Activated CD8-positive, alpha-beta T cell treated with anti-CD3 and anti-CD28 coated beads, Interleukin-2, amount 10 ng/mL, durations not matched to agents 7 days and 5 days (primary cell): ENCODE data around the gene SUSD2. TPM values are rescaled to one million over a fixed set of nuclear protein-coding genes. Genes with fewer than 3 reads are reported as not detected.
"Not testable (repeated sequence)": the region's sequence is repeated elsewhere in the genome, so short reads cannot be mapped to it uniquely, and the experiment has no call there.

Experiments used
- ATAC-seq: fragments of 150-1000 bp; cut with Tn5 transposase; one replicate; pipeline ENCODE4 v1.10.0; 2021; ENCODE audit warnings: moderate library complexity
- CTCF ChIA-PET: fragments of 350-600 bp; sonication (Branson Sonifier 250); formaldehyde crosslinking; loops from one replicate; lab custom pipeline; 2021; ENCODE audit warnings: antibody characterized with exemption; lab: Charles Lee
- POLR2A ChIA-PET: fragments of 350-600 bp; sonication (Branson Sonifier 250); formaldehyde crosslinking; loops from one replicate; lab custom pipeline; 2021; ENCODE audit warnings: antibody characterized with exemption; lab: Charles Lee
- DNase-seq: peaks from one replicate; pipeline ENCODE4 v3.0.0-alpha.2; 2020
- H3K27ac Mint-ChIP-seq: one replicate; pipeline ENCODE4 v1.8.0; 2021; ENCODE audit warnings: mild to moderate bottlenecking, mixed read lengths
- H3K27me3 Mint-ChIP-seq: one replicate; pipeline ENCODE4 v1.8.0; 2021; ENCODE audit warnings: low read depth, mixed read lengths
- H3K36me3 Mint-ChIP-seq: one replicate; pipeline ENCODE4 v1.8.0; 2021; ENCODE audit warnings: low read depth, mixed read lengths
- H3K4me1 Mint-ChIP-seq: one replicate; pipeline ENCODE4 v1.8.0; 2021; ENCODE audit warnings: low read depth, mixed read lengths
- H3K4me3 Mint-ChIP-seq: one replicate; pipeline ENCODE4 v1.8.0; 2021; ENCODE audit warnings: mild to moderate bottlenecking, mixed read lengths
- H3K9me3 Mint-ChIP-seq: one replicate; pipeline ENCODE4 v1.8.0; 2022; ENCODE audit warnings: mixed read lengths; ENCODE audit not compliant: insufficient read depth
- total RNA-seq, 2 experiments: library from RNA; stranded (reverse); gene quantifications; one replicate each; pipeline ENCODE4 v1.2.3, GENCODE V29; 2021

SUSD2 gene
- total RNA-seq, 2 experiments from 2014 or later, result 1.3 to 1.9 TPM

- CTCF ChIA-PET, result interaction anchor here (0.6 to 2.9 kb wide), 14 partner anchors 7 to 98 kb away, joined by 3 to 21 read pairs (median 5); partner anchors contain the start of gene GGT5
- POLR2A ChIA-PET, result interaction anchor here (0.6 kb wide), 1 partner anchor 52 kb away, joined by 3 read pairs; no protein-coding TSS in a partner anchor
These were observed 9.4 kb downstream of the SUSD2 start for GRCh38 chr22:24190596-24191208.

GRCh38 chr22:24191381-24191841 is 10.1 kb downstream of the SUSD2 start:
- ChIA-PET POLR2A (no interaction called here), CTCF (interaction anchor here (1.0 to 2.9 kb wide), 5 partner anchors 40 to 58 kb away, joined by 3 to 21 read pairs (median 3); no protein-coding TSS in a partner anchor)
- Mint-ChIP-seq H3K36me3 (no peaks in the 10 kb centered on the region), H3K4me1 (peaks cover 18% of the 10 kb centered on the region), H3K9me3 (no peaks in the 10 kb centered on the region), H3K4me3 (no peak overlapping the region), H3K27ac (no peak overlapping the region), H3K27me3 (no peaks in the 10 kb centered on the region)
- no peak for ATAC-seq
- no peak for DNase-seq

More at GRCh38 chr22:24190596-24191208, 9.4 kb downstream of the SUSD2 start:
- Mint-ChIP-seq H3K9me3 (no peaks in the 10 kb centered on the region), H3K27me3 (no peaks in the 10 kb centered on the region), H3K4me1 (peaks cover 12% of the 10 kb centered on the region), H3K36me3 (no peaks in the 10 kb centered on the region), H3K4me3 (no peak overlapping the region), H3K27ac (peak overlapping the region; percentile 40)
- no peak for ATAC-seq
- no peak for DNase-seq

- no peaks in the 10 kb centered on the region for H3K9me3 Mint-ChIP-seq
- peaks cover 23% of the 10 kb centered on the region for H3K4me1 Mint-ChIP-seq
- ChIA-PET CTCF (interaction anchor here (1.0 to 2.9 kb wide), 4 partner anchors 39 to 59 kb away, joined by 3 to 21 read pairs (median 3); no protein-coding TSS in a partner anchor), POLR2A (no interaction called here)
- ATAC-seq, result no peak
- peaks cover 2% of the 10 kb centered on the region for H3K36me3 Mint-ChIP-seq
- no peak for DNase-seq
- no peaks in the 10 kb centered on the region for H3K27me3 Mint-ChIP-seq
- no peak overlapping the region for H3K4me3 Mint-ChIP-seq
- H3K27ac Mint-ChIP-seq, result no peak overlapping the region
These were observed 10.6 kb downstream of the SUSD2 start for GRCh38 chr22:24191893-24192292.

- CTCF ChIA-PET, result interaction anchor here (0.9 to 2.9 kb wide), 9 partner anchors 8 to 92 kb away, joined by 3 to 14 read pairs (median 8); no protein-coding TSS in a partner anchor
- peaks cover 37% of the 10 kb centered on the region for H3K4me1 Mint-ChIP-seq
- H3K9me3 Mint-ChIP-seq, result no peaks in the 10 kb centered on the region
- no peaks in the 10 kb centered on the region for H3K27me3 Mint-ChIP-seq
- H3K27ac Mint-ChIP-seq, result peak overlapping the region; percentile 71
- DNase-seq, result no peak
- ATAC-seq, result no peak
- peak overlapping the region; percentile 2 for H3K4me3 Mint-ChIP-seq
- H3K36me3 Mint-ChIP-seq, result peaks cover 2% of the 10 kb centered on the region
- POLR2A ChIA-PET, result interaction anchor here (1.0 kb wide), 1 partner anchor 41 kb away, joined by 3 read pairs; no protein-coding TSS in a partner anchor
These were observed 17.4 kb downstream of the SUSD2 start for GRCh38 chr22:24198682-24199052.

- peaks cover 6% of the 10 kb centered on the region for H3K9me3 Mint-ChIP-seq
- no peak for ATAC-seq
- DNase-seq, result no peak
- CTCF ChIA-PET, result interaction anchor here (1.0 to 1.6 kb wide), 4 partner anchors 11 to 47 kb away, joined by 3 to 6 read pairs (median 4); no protein-coding TSS in a partner anchor
- H3K27me3 Mint-ChIP-seq, result no peaks in the 10 kb centered on the region
- H3K4me1 Mint-ChIP-seq, result peaks cover 49% of the 10 kb centered on the region
- peaks cover 2% of the 10 kb centered on the region for H3K36me3 Mint-ChIP-seq
- POLR2A ChIA-PET, result no interaction called here
- H3K27ac Mint-ChIP-seq, result no peak overlapping the region
- H3K4me3 Mint-ChIP-seq, result no peak overlapping the region
These were observed 19.4 kb downstream of the SUSD2 start for GRCh38 chr22:24200619-24201212.

- Mint-ChIP-seq H3K4me3 (no peak overlapping the region), H3K27ac (no peak overlapping the region), H3K36me3 (no peaks in the 10 kb centered on the region), H3K4me1 (peaks cover 47% of the 10 kb centered on the region), H3K27me3 (no peaks in the 10 kb centered on the region), H3K9me3 (peaks cover 6% of the 10 kb centered on the region)
- CTCF ChIA-PET, result interaction anchor here (0.9 to 1.6 kb wide), 5 partner anchors 12 to 127 kb away, joined by 3 to 6 read pairs (median 4); no protein-coding TSS in a partner anchor
- POLR2A ChIA-PET, result no interaction called here
- no peak for ATAC-seq
- DNase-seq, result no peak
These were observed 20.7 kb downstream of the SUSD2 start for GRCh38 chr22:24201681-24202614.

- H3K27ac Mint-ChIP-seq, DNase-seq, H3K27me3 Mint-ChIP-seq, POLR2A ChIA-PET, H3K9me3 Mint-ChIP-seq, ATAC-seq, H3K4me3 Mint-ChIP-seq, H3K36me3 Mint-ChIP-seq: not testable (repeated sequence)
- CTCF ChIA-PET, result interaction anchor here (0.8 to 1.2 kb wide), 2 partner anchors 14 to 27 kb away, joined by 3 read pairs; no protein-coding TSS in a partner anchor
- peaks cover 45% of the 10 kb centered on the region for H3K4me1 Mint-ChIP-seq
These were observed 22.6 kb downstream of the SUSD2 start for GRCh38 chr22:24203856-24204255.

GRCh38 chr22:24205438-24206195 is 24.3 kb downstream of the SUSD2 start:
- DNase-seq (no peak), ATAC-seq (no peak)
- Mint-ChIP-seq H3K36me3 (no peaks in the 10 kb centered on the region), H3K4me3 (no peak overlapping the region), H3K27me3 (no peaks in the 10 kb centered on the region), H3K27ac (no peak overlapping the region), H3K4me1 (peaks cover 47% of the 10 kb centered on the region), H3K9me3 (peaks cover 6% of the 10 kb centered on the region)
- POLR2A ChIA-PET, result no interaction called here
- CTCF ChIA-PET, result interaction anchor here (1.2 to 2.7 kb wide), 5 partner anchors 8 to 37 kb away, joined by 3 to 9 read pairs (median 5); no protein-coding TSS in a partner anchor

- CTCF ChIA-PET, result interaction anchor here (0.9 to 2.7 kb wide), 8 partner anchors 9 to 74 kb away, joined by 3 to 9 read pairs (median 5); no protein-coding TSS in a partner anchor
- POLR2A ChIA-PET, ATAC-seq: not testable (repeated sequence)
These were observed 25.4 kb downstream of the SUSD2 start for GRCh38 chr22:24206460-24207263.

More at GRCh38 chr22:24206460-24207263, 25.4 kb downstream of the SUSD2 start:
- DNase-seq, H3K36me3 Mint-ChIP-seq, H3K27me3 Mint-ChIP-seq, H3K9me3 Mint-ChIP-seq, H3K4me3 Mint-ChIP-seq: not testable (repeated sequence)
- peak overlapping the region; percentile 85 for H3K27ac Mint-ChIP-seq
- peaks cover 44% of the 10 kb centered on the region for H3K4me1 Mint-ChIP-seq
